HG02852 (cell line): ENCODE measurements around the gene SF3B1.
"Not testable (repeated sequence)": the region's sequence is repeated elsewhere in the genome, so short reads cannot be mapped to it uniquely, and the experiment has no call there.

Experiments used
- ATAC-seq: cut with Tn5 transposase; IDR thresholded peaks from one replicate; pipeline ENCODE4 v1.9.1; 2021; ENCODE audit warnings: mild to moderate bottlenecking, moderate library complexity; ENCODE audit not compliant: unreplicated experiment

SF3B1 gene

GRCh38 chr2:197379308-197379917 is 55.4 kb downstream of the SF3B1 start:
- ATAC-seq, result not testable (repeated sequence)

GRCh38 chr2:197378494-197379307 is 56.1 kb downstream of the SF3B1 start:
- ATAC-seq, result no peak

DNA sequence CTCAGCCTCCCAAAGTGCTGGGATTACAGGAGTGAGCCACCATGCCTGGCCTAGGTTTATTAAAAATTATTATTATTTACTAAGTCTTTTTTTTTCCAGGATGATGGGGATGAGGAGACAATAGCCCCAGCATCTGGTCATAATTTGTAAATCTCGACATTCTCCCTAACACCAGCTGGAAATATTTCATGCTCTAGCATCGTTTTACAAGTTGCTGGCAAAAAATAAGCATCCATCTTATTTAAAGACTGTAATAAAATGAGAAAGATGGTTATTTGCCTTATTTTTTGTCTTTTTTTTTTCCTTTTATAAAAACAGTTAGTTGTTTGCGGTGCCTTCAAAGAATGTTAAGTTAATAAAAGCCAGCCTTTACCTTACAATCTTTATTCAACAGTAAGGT is 56.7 kb downstream of the SF3B1 start:
- ATAC-seq, result no peak

- peak; percentile 68 for ATAC-seq
Measured at GRCh38 chr2:197377670-197378069, 57.2 kb downstream of the SF3B1 start.

DNA sequence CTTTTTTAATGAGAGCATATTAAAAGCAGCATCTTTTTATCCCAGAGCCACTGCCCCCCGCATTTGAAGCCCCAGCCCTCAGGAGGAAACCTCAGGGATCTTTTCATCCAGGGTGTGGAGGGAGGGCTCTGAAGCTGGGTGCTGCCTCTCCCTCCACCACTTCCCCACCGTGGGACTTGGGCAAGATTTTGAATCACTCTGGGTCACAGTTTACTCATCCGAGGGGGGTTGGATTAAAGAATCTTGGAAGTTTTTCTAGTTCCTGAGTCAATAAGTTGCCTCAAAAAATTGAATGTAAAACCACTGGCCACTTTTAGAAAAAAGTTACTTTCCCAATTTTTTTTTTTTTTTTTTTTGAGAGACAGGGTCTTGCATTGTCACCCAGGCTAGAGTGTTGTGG is 62.2 kb downstream of the SF3B1 start:
- no peak for ATAC-seq

GRCh38 chr2:197370664-197371063 is 64.2 kb downstream of the SF3B1 start:
- ATAC-seq, result not testable (repeated sequence)

GRCh38 chr2:197369933-197370320 is 64.9 kb downstream of the SF3B1 start:
- ATAC-seq, result no peak

- ATAC-seq, result no peak
Measured at GRCh38 chr2:197369228-197369932, 65.4 kb downstream of the SF3B1 start.

DNA sequence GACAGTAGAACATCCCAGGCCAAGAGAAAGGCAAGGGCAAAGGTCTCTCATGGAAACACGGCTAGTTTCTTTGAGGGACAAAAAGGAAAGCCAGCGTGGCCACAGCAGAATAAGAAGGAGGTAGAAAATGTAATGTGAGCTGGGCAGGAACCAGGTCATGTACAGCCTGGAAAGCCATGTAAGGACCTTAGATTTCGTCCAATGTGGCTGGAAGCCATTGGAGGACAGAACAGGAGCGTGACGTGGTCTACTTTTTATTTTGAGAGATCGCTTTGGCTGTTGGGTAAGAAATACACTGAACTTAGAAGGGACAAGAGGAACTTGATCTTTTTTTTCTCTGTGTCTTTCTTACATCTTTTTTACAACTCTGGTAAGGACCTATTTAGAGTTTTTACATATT is 66.4 kb downstream of the SF3B1 start:
- no peak for ATAC-seq

DNA sequence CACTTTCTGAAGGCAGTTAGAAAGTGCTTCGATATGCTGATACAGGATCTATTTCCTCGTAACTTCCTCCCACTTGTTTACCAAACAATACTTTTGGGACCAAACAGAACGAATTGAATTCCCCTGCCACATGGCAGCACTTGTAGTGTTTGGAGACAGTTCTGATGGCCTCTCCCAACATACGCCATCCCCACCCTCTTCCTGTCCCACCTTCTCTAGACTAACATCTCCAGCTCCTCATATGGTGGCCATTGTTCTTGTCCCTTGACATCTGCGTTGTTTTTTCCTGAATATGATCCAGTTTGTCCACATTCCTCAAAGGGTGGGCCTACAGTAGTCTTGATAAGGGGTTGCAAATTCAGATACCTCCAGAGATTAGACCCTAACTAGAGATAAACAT is 70.8 kb downstream of the SF3B1 start:
- no peak for ATAC-seq

DNA sequence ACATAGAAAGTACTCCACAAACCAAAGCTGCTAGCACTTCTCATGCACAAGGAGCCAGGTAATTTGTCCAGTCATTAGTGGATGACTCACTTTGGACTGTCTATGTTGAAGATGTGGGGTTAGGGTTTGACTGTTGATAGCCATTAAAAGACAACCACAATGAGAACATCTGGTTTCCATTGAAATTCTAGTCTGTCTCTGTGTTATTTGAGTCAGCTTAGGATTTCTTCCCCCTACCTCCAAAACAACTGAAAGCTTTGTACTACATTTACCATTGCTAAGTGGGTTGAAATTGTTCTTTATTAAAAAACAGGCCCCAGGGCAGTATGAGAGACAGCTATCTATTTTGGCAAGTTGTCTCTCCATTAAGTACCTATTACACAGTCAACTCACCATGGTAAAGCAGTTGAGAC is 74.1 kb downstream of the SF3B1 start:
- peak; percentile 79 for ATAC-seq

GRCh38 chr2:197359859-197360258 is 75.0 kb downstream of the SF3B1 start:
- ATAC-seq, result no peak

GRCh38 chr2:197358931-197359330 is 75.9 kb downstream of the SF3B1 start:
- ATAC-seq, result no peak

DNA sequence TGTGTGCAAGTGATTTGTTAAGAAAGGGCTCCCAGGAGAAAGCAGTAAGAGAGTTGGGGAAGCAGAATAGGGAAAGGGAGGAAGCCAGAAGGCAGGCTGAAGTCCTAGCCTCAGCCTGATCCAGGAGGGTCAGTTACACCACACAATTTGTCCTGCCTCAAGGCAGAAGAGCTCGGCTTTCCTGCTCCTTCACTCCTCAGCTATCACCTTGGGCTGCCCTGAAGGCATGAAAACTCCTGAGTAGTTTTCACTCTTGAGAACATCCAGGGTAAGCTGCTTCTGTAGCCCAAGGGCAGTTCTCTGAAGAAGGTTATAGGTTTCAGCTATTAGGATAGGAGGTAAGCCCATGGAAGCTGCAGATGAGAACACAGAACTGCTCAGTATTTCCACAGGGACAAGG is 76.8 kb downstream of the SF3B1 start:
- no peak for ATAC-seq

- ATAC-seq, result no peak
Measured at GRCh38 chr2:197356136-197356535, 78.7 kb downstream of the SF3B1 start.

GRCh38 chr2:197354169-197354558 is 80.7 kb downstream of the SF3B1 start:
- no peak for ATAC-seq

DNA sequence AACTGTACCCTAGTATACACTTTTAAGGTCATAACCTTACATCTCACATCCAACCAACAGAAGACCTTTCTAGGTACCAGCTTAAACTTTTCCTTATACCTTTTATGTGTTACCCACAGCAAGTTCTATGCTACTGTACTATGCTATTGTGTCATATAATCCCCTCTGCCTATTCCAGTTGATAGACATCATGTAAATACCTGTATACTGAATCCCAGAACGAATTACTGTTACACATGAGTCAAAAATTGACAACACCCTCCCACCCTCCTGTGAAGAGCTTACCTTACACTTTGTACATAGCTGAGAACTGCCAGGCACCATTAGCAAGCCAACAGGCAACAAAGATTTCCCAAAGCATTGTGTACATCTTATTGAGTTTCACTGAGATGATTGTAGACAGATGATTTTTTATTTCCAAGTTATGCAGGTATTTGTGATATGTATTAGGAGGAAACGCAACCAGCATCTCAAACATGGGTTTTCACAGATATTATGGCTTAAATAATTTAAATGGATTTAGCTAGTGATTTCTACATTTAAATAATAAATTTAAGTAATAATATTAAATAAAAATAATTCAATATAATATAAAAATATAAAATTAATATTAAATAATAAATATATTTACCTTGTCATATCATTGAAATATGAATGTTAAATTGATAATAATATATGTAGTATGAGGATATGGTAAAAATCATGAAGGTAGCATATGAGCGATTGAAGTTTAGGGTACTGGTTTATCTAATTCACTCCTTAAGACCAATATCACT is 81.2 kb downstream of the SF3B1 start:
- ATAC-seq, result no peak

DNA sequence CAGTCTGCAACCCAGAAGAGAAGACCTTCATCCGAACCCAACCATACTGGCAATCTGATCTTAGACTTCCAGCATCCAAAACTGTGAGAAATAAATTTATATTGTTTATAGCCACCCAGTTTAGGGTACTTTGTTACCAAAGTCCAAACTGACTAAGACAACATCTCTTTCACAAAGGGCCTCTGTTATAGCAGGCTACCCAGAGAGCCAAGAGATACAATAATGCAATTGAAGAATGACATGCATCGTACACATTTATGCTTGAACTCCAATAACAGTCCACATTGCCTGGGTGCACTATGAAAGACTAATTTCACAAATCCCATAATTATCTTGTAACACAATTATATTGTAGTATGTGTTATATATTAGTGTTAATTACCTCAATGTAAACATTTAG is 85.1 kb downstream of the SF3B1 start:
- no peak for ATAC-seq

GRCh38 chr2:197348721-197349360 is 86.0 kb downstream of the SF3B1 start:
- ATAC-seq, result no peak

DNA sequence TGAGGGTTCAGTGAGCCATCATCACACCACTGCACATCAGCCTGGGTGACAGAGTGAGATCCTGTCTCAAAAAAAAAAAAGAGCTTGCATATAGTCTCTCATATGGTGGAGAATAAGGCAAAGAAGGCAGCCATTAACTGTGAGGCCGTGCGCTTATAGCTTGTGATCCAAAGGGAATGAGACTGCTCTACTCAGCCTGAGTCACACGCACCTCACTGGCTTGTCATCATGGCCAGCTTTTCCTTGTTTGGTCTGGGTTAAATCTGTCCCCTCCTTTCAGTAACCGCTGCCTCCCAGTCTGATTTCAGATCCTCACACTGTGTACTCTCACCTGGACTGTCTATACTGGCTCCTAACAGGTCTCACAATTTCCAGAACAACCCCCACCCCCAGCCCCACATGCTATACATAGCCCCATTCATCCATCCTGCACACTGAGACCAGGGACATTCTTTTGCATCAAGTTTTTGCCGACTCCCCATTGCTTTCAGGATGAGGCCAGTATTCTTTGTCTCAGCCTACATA is 88.9 kb downstream of the SF3B1 start:
- no peak for ATAC-seq
